ENCODE data around the gene ERCC5.

ERCC5 gene

DNA sequence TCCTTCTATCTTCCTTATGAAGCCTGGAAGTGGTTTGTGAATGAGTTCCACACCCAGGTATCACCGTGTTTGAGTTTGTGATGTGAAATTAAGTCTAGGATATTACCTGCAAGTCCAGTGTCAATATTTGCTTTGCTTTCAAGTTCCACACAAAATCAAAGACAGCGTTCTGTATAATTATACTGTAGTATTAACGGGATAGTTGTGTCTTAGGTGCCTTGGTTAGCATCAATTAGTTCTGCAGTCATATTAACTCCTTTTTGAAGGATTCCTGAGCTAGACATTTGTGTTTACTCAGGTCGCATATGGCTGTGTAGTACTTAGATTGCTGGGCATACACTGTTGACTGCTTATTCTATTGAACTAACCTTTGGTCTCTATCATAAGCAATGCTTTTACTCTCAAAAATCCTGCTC, 54.4 kb downstream of the ERCC5 start:
- DNase-seq (ENCODE audit: insufficient read length) (no peak), FAIRE-seq (no peak)
- TF ChIP-seq POLR2A (IDR thresholded peaks at IDR 0.05; ENCODE audit: low read depth, low read length) (no peak), TAF1 (IDR thresholded peaks at IDR 0.05; ENCODE audit: borderline replicate concordance, low read depth, low read length) (no peak), POLR2AphosphoS5 (IDR thresholded peaks at IDR 0.05; ENCODE audit: low read depth, low read length) (no peak)

DNA sequence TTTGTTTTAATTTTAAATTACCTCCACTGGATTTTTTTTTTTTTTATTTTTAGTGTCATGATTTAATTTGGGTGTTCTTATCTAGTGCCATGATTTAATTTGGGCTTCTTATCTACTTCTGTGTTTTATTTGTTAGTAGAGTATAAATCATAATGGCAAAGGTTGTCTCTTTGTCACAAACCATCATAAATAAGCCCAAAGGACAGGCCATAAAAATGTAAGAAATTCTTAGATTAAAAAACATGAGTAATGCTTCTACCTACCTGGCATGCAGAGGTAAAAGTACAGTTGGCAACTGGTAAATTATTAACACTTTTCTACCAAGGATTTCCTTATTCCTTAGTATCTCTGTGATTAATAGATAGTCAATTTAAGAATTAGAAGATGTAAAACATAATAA, 55.2 kb downstream of the ERCC5 start:
- no peak for DNase-seq (ENCODE audit: insufficient read length)
- FAIRE-seq = no peak
- no peak for TF ChIP-seq POLR2A (IDR thresholded peaks at IDR 0.05; ENCODE audit: low read depth, low read length)
- no peak for TF ChIP-seq TAF1 (IDR thresholded peaks at IDR 0.05; ENCODE audit: borderline replicate concordance, low read depth, low read length)
- no peak for TF ChIP-seq POLR2AphosphoS5 (IDR thresholded peaks at IDR 0.05; ENCODE audit: low read depth, low read length)

DNA sequence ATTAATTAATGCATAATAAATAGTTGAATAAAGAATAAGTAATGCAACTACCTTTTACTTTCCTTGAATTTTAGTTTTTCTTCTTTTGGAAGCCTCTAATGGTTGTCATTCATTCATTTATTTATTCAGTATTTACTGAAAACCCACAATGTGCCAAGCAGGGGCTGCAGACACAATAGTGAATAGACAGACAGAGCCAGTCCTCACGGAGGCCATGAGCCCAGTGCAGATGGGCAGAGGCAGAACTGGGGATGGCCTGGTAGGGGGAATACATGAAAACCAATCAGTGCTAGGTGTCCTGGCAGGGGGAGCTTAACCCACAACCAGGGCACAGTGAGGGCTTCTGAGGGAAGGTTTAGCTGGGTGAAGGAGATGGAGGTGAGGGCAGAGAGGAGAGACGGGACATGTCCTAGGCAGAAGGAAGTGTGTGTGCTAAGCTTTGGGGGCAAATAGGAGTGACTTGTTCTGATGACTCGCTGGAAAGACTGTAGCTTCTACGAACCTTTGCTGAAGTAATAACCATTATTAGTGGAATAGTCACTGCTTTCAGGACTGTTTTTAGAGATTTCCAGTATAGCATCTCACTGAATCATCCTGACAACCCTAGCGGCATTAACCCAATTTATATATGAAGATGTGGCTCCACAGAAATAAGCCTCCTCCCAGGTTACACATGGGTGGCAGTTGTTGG, 55.9 kb downstream of the ERCC5 start:
- no peak for TF ChIP-seq TAF1 (IDR thresholded peaks at IDR 0.05; ENCODE audit: borderline replicate concordance, low read depth, low read length)
- TF ChIP-seq POLR2A (IDR thresholded peaks at IDR 0.05; ENCODE audit: low read depth, low read length) = no peak
- no peak for TF ChIP-seq POLR2AphosphoS5 (IDR thresholded peaks at IDR 0.05; ENCODE audit: low read depth, low read length)
- no peak for DNase-seq (ENCODE audit: insufficient read length)

DNA sequence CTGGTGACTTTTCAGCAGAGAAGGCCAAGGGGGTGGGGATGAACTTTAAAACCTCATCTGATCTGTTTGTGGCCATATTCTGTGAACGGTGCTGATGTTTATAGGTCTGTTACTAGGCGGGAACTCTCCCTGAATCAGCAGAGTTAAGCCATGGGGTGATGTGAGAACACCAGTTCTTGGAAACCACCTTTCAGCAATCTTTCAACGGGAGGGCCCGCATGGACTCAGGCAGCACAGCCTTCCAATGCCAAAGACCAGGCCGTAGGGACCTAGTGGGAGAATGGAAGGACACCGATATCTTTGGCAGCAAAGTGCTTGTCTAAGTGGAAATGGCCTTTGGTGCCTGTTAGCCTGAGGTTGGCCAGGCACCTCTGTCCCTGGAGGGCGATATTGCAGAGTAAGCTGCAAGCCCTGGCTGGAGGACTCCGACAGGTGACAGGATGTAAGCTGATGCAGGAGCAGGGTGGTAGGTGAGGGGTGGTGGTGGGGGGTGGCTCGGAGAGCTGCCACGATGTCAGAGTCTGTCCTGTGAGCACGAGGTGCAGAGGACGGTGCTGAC, 57.0 kb downstream of the ERCC5 start:
- FAIRE-seq = no peak
- TF ChIP-seq POLR2A (IDR thresholded peaks at IDR 0.05; ENCODE audit: low read depth, low read length) = no peak
- TF ChIP-seq TAF1 (IDR thresholded peaks at IDR 0.05; ENCODE audit: borderline replicate concordance, low read depth, low read length) = no peak
- no peak for TF ChIP-seq POLR2AphosphoS5 (IDR thresholded peaks at IDR 0.05; ENCODE audit: low read depth, low read length)
- no peak for DNase-seq (ENCODE audit: insufficient read length)

More for the DNA sequence above, 55.9 kb downstream of the ERCC5 start:
- FAIRE-seq = no peak

DNA sequence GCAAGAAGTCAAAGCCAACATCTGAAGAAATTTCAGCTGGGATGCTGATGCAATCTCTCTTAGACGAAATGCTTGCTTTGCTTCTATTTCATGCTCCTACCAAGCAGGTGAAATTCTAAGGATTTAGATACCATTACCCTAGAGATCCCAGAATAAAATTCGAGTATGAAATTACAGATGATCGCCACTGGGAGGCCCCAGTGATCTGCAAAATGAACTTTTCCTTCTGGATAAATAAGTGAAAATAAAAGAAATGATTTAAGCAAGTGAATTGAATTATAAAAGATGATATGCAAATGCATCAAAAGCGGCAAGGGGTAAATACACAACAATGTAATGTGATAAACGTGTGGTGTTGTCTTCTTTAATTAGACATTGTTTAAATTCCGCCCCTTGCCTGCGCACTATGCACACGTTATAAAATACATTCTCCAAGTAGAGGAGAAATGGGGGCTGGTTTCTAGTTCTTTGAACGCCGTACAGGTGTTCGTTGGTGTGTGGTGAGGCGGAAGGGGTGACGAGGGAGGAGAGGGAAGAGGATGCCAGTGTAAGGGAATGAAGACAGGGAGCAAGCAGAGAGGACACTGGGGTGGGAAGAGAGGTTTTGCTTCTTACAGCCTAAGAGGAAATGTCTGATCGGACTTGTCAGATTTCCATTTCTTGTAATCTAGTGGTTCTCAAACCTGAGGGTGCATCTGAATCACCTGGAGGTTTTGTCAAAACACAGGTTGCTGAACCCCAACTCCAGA, 58.0 kb downstream of the ERCC5 start:
- DNase-seq (ENCODE audit: insufficient read length) (no peak), FAIRE-seq (no peak)
- TF ChIP-seq POLR2AphosphoS5 (IDR thresholded peaks at IDR 0.05; ENCODE audit: low read depth, low read length) = no peak

DNA sequence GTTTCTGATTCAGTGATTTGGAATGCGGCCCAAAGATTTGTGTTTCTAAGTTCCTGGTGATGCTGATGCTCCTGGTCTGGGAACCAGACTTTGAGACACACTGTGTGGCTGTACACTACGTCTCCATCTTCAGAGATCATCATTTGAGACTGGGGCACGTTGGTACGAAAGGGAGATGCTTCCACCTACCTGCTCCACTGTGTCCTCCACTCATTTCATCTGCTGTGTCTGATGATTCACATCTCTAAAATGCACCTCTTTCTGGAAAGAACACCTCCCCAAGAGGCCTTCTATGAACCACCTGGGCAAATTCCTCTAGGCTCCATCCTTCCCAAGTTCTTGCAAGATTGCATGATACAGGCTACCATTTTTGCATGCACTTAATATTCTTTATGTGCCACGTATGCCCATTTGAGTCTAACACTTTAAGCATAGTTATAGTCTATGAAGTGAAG, 58.6 kb downstream of the ERCC5 start:
- FAIRE-seq (no peak), DNase-seq (ENCODE audit: insufficient read length) (no peak)
- TF ChIP-seq POLR2A (IDR thresholded peaks at IDR 0.05; ENCODE audit: low read depth, low read length) (no peak), TAF1 (IDR thresholded peaks at IDR 0.05; ENCODE audit: borderline replicate concordance, low read depth, low read length) (no peak), POLR2AphosphoS5 (IDR thresholded peaks at IDR 0.05; ENCODE audit: low read depth, low read length) (no peak)

DNA sequence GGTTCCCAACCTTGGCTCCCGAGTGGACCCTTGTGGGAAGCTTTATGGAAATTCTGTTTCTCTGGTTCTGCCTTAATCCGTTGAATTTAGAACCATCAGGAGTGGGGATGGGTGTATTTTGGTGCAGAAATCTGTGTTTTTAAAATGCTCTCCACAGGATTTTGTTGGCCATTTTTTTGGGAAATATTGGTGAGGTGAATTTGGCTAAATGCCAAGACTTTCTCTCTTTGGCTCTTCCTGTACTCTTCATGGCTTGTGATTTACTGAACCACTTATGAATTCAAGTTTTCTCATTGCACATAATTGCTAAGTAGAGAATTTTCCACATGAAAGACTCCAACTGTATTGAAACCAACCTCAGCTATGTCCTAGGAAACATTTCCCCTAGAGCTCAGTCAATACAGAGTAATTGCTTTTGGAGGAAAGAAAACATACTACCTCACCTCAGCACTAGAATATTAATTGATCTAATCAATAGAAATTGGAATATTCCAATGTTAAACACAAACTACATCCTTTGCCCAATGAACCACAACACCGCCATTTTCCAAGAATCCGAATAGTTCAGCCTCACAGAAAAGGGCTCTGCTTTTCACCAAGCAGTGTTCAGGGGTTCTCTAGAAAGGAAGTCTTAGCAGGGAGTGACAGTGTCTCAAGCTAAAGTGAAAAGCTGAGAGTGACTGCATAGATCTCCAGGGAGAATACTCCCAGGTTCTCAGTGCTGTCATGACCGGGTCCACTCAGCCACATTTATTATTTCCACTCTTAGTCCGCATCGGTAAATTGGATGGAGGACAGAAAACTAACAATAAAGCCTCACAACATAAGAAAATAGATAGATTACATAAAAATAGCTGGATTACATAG, 60.3 kb downstream of the ERCC5 start:
- TF ChIP-seq POLR2AphosphoS5 (IDR thresholded peaks at IDR 0.05; ENCODE audit: low read depth, low read length) (no peak), POLR2A (IDR thresholded peaks at IDR 0.05; ENCODE audit: low read depth, low read length) (no peak), TAF1 (IDR thresholded peaks at IDR 0.05; ENCODE audit: borderline replicate concordance, low read depth, low read length) (no peak)
- FAIRE-seq (no peak), DNase-seq (ENCODE audit: insufficient read length) (no peak)

DNA sequence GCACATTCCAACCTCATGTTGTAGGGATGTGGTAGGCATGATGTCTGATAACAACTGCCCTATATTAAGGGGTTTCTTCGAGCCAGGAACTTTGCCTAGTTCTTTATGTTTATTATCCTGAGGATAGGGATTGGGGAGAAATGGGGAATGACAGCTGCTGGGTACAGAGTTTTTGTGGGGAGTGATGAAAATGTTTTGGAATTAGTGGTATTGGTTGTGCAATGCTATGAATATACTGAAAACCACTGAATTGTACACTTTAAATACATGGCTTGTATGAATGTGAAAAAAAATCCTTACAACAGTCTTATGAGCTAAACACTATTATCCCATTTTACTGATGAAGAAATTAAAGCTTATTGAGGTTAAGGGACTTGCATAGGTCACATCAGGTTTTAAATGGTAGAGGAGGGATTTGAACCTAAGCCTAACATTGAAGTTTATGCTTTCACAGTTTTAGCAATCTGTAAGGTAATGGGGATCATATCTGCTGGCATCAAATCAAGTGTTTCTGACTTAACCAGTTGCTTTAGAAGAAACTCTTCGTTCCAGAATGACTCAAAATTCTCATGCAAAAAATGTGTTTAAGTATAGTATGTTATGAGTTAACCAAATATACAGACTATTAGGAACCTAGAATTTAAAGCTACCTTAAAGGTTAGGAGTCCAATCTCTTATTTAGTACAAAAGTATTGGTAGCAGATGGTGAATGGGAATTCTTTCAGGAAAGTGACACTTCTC, 61.4 kb downstream of the ERCC5 start:
- DNase-seq (ENCODE audit: insufficient read length) = no peak
- no peak for FAIRE-seq
- TF ChIP-seq POLR2A (IDR thresholded peaks at IDR 0.05; ENCODE audit: low read depth, low read length) (no peak), TAF1 (IDR thresholded peaks at IDR 0.05; ENCODE audit: borderline replicate concordance, low read depth, low read length) (no peak), POLR2AphosphoS5 (IDR thresholded peaks at IDR 0.05; ENCODE audit: low read depth, low read length) (no peak)

DNA sequence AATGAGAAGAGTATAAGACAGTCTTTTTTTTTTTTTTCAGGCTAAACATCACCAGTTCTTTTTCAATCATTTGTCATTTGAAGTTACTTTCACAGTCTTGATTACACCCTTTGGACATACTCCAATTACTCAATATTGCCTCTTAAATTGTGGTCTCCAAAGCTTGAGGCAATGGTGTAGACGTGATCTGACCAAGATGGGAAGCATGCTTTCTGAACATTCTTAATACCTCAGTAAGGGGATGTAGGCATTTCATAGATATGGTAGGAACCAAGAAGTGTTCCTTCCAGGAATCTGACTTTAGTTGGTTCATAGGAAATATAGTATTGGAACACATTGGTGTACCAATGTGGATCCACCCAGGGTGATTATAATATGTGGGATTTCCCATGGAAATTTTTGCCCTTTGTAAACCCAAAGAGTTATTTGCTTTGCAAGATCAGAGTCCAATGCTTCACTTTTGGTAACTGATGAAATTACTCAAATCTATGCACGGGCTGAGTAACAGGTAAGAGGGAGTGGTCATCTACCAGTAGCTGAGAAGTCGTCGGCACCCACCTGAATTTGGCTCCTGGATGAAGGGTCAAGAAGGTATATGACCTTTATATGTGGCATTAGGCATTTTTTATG, 62.2 kb downstream of the ERCC5 start:
- DNase-seq (ENCODE audit: insufficient read length) (no peak), FAIRE-seq (no peak)
- TF ChIP-seq TAF1 (IDR thresholded peaks at IDR 0.05; ENCODE audit: borderline replicate concordance, low read depth, low read length) (no peak), POLR2A (IDR thresholded peaks at IDR 0.05; ENCODE audit: low read depth, low read length) (no peak), POLR2AphosphoS5 (IDR thresholded peaks at IDR 0.05; ENCODE audit: low read depth, low read length) (no peak)

DNA sequence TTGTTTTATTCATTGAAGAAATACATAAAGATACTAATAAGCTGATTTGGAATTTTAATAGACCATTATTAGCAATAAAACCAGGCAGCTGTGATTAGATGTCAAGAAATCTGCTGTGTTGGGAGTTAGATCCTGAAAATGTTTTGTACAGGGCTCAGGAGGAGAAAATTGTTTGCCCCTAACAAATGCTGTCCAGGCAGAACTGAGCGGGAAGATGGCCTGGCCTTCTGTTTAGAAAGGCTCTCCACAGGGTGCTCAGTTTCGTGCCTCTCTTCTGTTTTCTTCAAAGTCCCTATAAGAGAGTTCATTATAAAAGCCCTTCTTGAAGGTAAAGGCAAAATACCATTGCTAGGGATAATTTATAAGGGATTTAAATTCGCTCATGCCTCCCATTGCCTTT, 64.1 kb downstream of the ERCC5 start:
- TF ChIP-seq TAF1 (IDR thresholded peaks at IDR 0.05; ENCODE audit: borderline replicate concordance, low read depth, low read length) (no peak), POLR2A (IDR thresholded peaks at IDR 0.05; ENCODE audit: low read depth, low read length) (no peak), POLR2AphosphoS5 (IDR thresholded peaks at IDR 0.05; ENCODE audit: low read depth, low read length) (no peak)
- FAIRE-seq (no peak), DNase-seq (ENCODE audit: insufficient read length) (no peak)
